Pancreas (tissue), 10 donors: ENCODE data around the gene FKBP6. TPM values are rescaled to one million over a fixed set of nuclear protein-coding genes. Genes with fewer than 3 reads are reported as not detected.

Source experiments
- ATAC-seq, 4 donors: fragments of 200-7000 bp; cut with Tn5 transposase; one replicate each; pipeline versions ENCODE4 v1.8.0 to v1.9.1; 2020; ENCODE audit warnings: mild to moderate bottlenecking in 4 of 4, moderate library complexity in 4 of 4
- DNase-seq, 6 donors: peaks; one replicate each; pipeline ENCODE4 v3.0.0-alpha.2; 2020
- FAIRE-seq: peaks from 2 replicates; lab custom pipeline; 2012; peaks lifted over from hg19 to GRCh38; lab: Jason Lieb, UNC
- H3K27ac ChIP-seq, 4 donors: fragments of 200-600 bp; sonication (generic); 1 replicate in 3 of 4; 2 replicates in 1 of 4; pipeline versions ENCODE4 v1.5.0 to v1.8.0; 2020
- H3K27me3 ChIP-seq, 4 donors: fragments of 200-600 bp; one replicate each; pipeline ENCODE4 v1.8.0; 2021
- H3K36me3 ChIP-seq, 3 donors: fragments of 200-600 bp; sonication (generic) in 1 of 3; one replicate each; pipeline versions ENCODE4 v1.5.0 to v1.8.0; 2020 to 2021
- H3K4me1 ChIP-seq, 3 donors: fragments of 200-600 bp; one replicate each; pipeline ENCODE4 v1.8.0; 2021
- H3K4me3 ChIP-seq, 4 donors: fragments of 200-600 bp; sonication (generic) in 2 of 4; one replicate each; pipeline versions ENCODE4 v1.5.0 to v1.8.0; 2020 to 2021
- H3K9me3 ChIP-seq, 4 donors: fragments of 200-600 bp; one replicate each; pipeline ENCODE4 v1.8.0; 2021
- CTCF ChIP-seq, 4 donors: fragments of 200-600 bp; sonication (generic) in 3 of 4; IDR thresholded peaks; one replicate each; pipeline versions ENCODE4 v1.5.0 to v1.8.0; 2021; ENCODE audit warnings: antibody characterized with exemption in 4 of 4
- WGBS, 2 donors: extraction: QIAGEN DNeasy Blood & Tissue Kit; methylation state at CpG; one replicate each; pipeline ENCODE4 v1.1.7; 2013; 5-methylcytosine and 5-hydroxymethylcytosine counted together
- intact Hi-C, 3 donors: fragments of 100-400 bp; cut with DNase I; formaldehyde crosslinking; loops; one replicate each; pipeline versions ENCODE4 v1.11.1 to v1.14.2; 2022
- polyA plus RNA-seq, 2 donors: library from polyadenylated mRNA; stranded (reverse); fragments of 200-250 nt; gene quantifications; one replicate each; pipeline ENCODE4 v1.2.3, GENCODE V29; 2013
- total RNA-seq, 6 donors: library from RNA; stranded (reverse); fragmentation: NEBNext Ultra II Directional in 4 of 6; extraction: Animal tissue kit (Norgen Biotek cat#: 25700) in 4 of 6; gene quantifications; one replicate each; pipeline versions ENCODE4 v1.2.1 to v1.2.4, GENCODE V29; 2021 to 2023
- donor health status: healthy with polysubstance abuse.
- donor health status: DM: no; HTN: no; CAD: no; lungs with moderate emphysema.
- donor health status: DM: no; HTN: no; CAD: no.
- donor health status: control.
- donor health status: control.
- donor health status: Bipolar disorder and iron deficiency.
- donor health status: DM: yes; HTN: yes; CAD: no.
- donor health status: DM: no; HTN: no; CAD: no.
- donor health status: DM: no; HTN: no; CAD: no.
- donor health status: DM: yes; HTN: yes; CAD: no.

The FKBP6 gene
- total and polyA plus RNA-seq, 8 donors: 0.05 to 0.38 TPM; not detected in 6

GRCh38 chr7:73350306-73351068 is 22.5 kb downstream of the FKBP6 start:
- no peak overlapping the region for H3K4me3 ChIP-seq
- no peaks in the 10 kb centered on the region for H3K9me3 ChIP-seq
- intact Hi-C loops: no loop called here
- H3K27ac ChIP-seq: no peak overlapping the region
- H3K4me1 ChIP-seq: no peaks in the 10 kb centered on the region
- TF ChIP-seq CTCF (IDR thresholded peaks at IDR 0.05): no peak
- ATAC-seq: no peak
- WGBS, 2 donors: 77 to 79% methylated on average over 12 of the region's 12 CpGs
- no peak for FAIRE-seq
- DNase-seq: no peak
- H3K27me3 ChIP-seq: no peaks in the 10 kb centered on the region
- H3K36me3 ChIP-seq: no peaks in the 10 kb centered on the region

- H3K27ac ChIP-seq: no peak overlapping the region
- TF ChIP-seq CTCF (IDR thresholded peaks at IDR 0.05): no peak
- intact Hi-C loops: no loop called here
- DNase-seq (no peak), FAIRE-seq (no peak), ATAC-seq (no peak)
- no peaks in the 10 kb centered on the region for H3K27me3 ChIP-seq
- H3K4me3 ChIP-seq: no peak overlapping the region
- no peaks in the 10 kb centered on the region for H3K9me3 ChIP-seq
- no peaks in the 10 kb centered on the region for H3K4me1 ChIP-seq
- 78 to 80% methylated on average over 6 of the region's 6 CpGs for WGBS, 2 donors
- H3K36me3 ChIP-seq: no peaks in the 10 kb centered on the region
Measured at GRCh38 chr7:73351447-73352167, 23.6 kb downstream of the FKBP6 start.

- no peak for TF ChIP-seq CTCF (IDR thresholded peaks at IDR 0.05)
- Histone ChIP-seq H3K36me3 (no peaks in the 10 kb centered on the region), H3K4me1 (peaks cover 0 to 7% (median 0%) of the 10 kb centered on the region in 3 donors), H3K27me3 (no peaks in the 10 kb centered on the region), H3K4me3 (no peak overlapping the region), H3K27ac (no peak overlapping the region), H3K9me3 (no peaks in the 10 kb centered on the region)
- FAIRE-seq: no peak
- DNase-seq: no peak
- no peak for ATAC-seq
- intact Hi-C loops: no loop called here
- WGBS, 2 donors: 93 to 98% methylated on average over 3 of the region's 3 CpGs
Measured at GRCh38 chr7:73352784-73353183, 24.8 kb downstream of the FKBP6 start.

- H3K4me1 ChIP-seq: peaks cover 0 to 8% (median 0%) of the 10 kb centered on the region in 3 donors
- DNase-seq (no peak), ATAC-seq (no peak), FAIRE-seq (no peak)
- no peak overlapping the region for H3K4me3 ChIP-seq
- H3K27me3 ChIP-seq: no peaks in the 10 kb centered on the region
- WGBS, 2 donors: 88 to 93% methylated on average over 6 of the region's 6 CpGs
- no peak for TF ChIP-seq CTCF (IDR thresholded peaks at IDR 0.05)
- H3K9me3 ChIP-seq: no peaks in the 10 kb centered on the region
- H3K27ac ChIP-seq: no peak overlapping the region
- intact Hi-C loops: no loop called here
- H3K36me3 ChIP-seq: no peaks in the 10 kb centered on the region
Measured at GRCh38 chr7:73353243-73353642, 25.3 kb downstream of the FKBP6 start.

GRCh38 chr7:73354196-73354595 is 26.2 kb downstream of the FKBP6 start:
- Histone ChIP-seq H3K9me3 (no peaks in the 10 kb centered on the region), H3K4me3 (no peak overlapping the region), H3K36me3 (no peaks in the 10 kb centered on the region), H3K27me3 (no peaks in the 10 kb centered on the region), H3K27ac (no peak overlapping the region), H3K4me1 (peaks cover 0 to 8% (median 3%) of the 10 kb centered on the region in 3 donors)
- TF ChIP-seq CTCF (IDR thresholded peaks at IDR 0.05): no peak
- DNase-seq (no peak), FAIRE-seq (no peak), ATAC-seq (no peak)
- intact Hi-C loops: no loop called here
- WGBS, 2 donors: 92% methylated on average over 9 of the region's 9 CpGs
